Measurements from ENCODE around the gene TIMM9. TPM values are rescaled to one million over a fixed set of nuclear protein-coding genes. Genes with fewer than 3 reads are reported as not detected.

TIMM9 gene
- total RNA-seq, 3 donors from 2014 or later: 37.4 to 70.6 (median 58.4) TPM

Other genes with a start within 250 kb of the TIMM9 start
- 10 to 100 TPM; 42.2 to 71.4 (median 69.4) TPM for gene ACTR10, start 227.4 kb downstream of the TIMM9 start, total RNA-seq
- 100 to 1,000 TPM in 1 of 3 donors, 10 to 100 TPM in 2; 76.2 to 113 (median 88.1) TPM for gene PSMA3, start 182.7 kb downstream of the TIMM9 start, total RNA-seq
- gene ARID4A, start 129.0 kb downstream of the TIMM9 start, total RNA-seq: 10 to 100 TPM; 24.6 to 33.1 (median 28.0) TPM
- gene TOMM20L, start 31.6 kb downstream of the TIMM9 start, total RNA-seq: not detected
- 10 to 100 TPM; 22.3 to 29.6 (median 22.4) TPM for gene KIAA0586, start 188 bp upstream of the TIMM9 start, total RNA-seq
- 1 to 10 TPM; 5.0 to 9.8 (median 5.1) TPM for gene DACT1, start 210.4 kb upstream of the TIMM9 start, total RNA-seq